ENCODE data around the gene POU2AF1.
A peak's percentile ranks its signal among the peaks of the same experiment; 100 is the strongest.
"Not testable (repeated sequence)": the region's sequence is repeated elsewhere in the genome, so short reads cannot be mapped to it uniquely, and the experiment has no call there.

The POU2AF1 gene

DNA sequence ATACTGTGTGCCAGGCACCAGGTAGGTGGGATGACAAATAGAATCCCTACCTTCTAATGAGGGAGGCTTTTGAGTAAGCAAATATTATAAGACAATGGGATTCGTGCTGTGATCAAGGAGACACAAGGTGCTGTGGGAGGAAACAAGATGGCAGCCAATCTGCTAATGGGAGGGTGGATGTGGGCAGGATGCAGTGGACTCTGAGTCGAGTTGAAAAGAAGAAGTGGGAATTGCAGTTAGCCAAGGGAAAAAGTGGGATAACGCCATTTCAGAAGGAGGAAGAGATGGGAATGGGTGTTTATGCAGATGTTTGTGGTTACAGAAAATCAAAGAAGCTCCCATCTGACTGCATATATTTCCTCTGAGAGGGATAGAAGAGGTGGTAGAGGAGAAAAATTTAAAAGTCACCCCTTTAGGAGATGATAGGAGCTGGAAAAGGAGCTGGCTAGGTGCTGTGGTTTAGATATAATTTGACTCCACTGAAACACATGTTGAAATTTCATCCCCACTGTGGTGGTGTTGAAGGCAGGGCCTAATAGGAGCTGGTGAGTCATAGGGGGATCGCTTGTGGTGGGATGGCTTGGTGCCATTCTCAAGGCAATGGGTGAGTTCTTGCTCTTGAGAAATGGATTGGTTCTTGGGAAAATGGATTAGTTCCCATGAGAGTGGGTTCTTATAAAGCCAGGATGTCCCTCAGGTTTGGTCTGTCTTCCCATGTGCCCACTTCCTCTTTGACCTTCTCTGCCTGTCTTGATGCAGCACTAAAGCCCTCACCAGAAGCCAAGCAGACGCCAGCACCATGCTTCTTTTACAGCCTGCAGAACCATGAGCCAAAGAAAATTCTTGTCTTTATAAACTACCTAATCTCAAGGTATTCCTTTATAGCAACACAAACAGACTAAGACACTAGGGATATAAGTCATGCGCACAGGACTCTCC lies 30.0 kb upstream of the POU2AF1 start:
- DNase-seq, result no peak

DNA sequence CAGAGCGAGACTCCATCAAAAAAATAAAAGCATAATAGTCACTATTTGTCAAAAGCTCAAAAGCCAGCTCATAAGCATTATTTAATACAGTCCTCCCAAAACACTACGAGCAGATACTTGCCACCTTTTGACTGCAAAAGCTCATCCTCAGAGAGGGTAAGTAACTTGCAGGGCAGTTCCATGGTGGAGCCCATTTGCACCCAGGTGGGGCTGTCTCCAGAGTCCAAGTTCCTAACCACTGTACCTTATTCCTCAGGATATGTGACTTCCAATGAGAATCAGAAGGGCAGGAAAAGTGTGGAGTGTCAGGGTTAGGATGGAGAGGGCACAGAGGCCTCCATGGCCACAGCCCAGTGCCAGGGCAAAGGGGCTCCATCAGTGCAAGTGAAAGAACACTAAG lies 28.6 kb upstream of the POU2AF1 start:
- no peak for DNase-seq

GRCh38 chr11:111406589-111406988 lies 27.5 kb upstream of the POU2AF1 start:
- DNase-seq, result no peak

DNA sequence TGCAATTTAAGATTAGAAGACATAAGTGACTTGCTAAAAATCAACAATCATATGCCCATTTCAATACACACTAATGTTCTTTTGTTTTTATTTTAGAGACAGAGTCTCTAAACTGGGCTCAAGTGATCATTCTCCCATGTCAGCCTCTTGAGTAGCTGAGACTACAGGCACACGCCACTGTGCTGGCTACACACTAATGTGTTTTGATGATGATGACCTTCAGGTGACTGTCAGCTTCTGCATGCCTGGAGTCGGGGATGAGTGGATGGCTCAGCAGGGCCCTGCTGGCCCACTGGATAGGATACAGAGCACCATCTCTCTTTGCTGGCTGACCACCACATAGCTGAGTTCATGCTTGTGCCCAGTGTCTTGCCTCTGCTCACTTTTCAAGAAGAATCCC lies 27.0 kb upstream of the POU2AF1 start:
- no peak for DNase-seq

GRCh38 chr11:111405551-111405950 lies 26.5 kb upstream of the POU2AF1 start:
- DNase-seq, result no peak

GRCh38 chr11:111403051-111403726 lies 24.1 kb upstream of the POU2AF1 start:
- DNase-seq, result no peak

DNA sequence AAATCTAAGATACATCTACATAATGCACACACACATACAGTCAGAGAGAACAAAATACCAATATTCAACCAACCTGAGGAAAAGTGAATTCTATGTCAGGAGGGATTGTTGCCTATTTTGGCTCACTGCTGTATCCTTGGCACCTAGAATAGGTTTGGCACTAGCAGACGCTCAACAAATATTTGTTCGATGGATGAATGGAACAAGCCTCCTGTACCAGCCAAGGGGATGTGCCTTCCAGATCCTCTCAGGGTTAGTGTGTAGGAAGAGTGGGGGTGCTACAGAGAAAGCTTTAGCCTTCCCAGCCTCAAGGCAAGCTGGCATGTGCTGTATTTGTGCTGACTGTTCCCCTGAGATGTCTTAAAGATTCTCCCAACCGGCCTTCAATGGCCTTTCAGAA lies 23.3 kb upstream of the POU2AF1 start:
- DNase-seq, result no peak

DNA sequence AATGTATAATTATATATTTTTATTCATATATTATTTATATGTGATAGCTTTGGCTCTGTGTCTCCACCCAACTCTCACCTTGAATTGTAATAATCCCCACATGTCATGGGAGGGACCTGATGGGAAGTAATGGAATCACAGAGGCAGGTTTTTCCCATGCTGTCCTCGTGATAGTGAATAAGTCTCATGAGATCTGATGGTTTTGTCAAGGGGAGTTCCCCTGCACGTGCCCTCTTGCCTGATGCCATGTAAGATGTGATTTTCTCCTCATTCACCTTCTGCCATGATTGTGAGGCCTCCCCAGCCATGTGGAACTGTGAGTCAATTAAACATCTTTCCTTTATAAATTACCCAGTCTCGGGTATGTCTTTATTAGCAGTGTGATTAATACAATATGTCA lies 22.9 kb upstream of the POU2AF1 start:
- DNase-seq, result not testable (repeated sequence)

DNA sequence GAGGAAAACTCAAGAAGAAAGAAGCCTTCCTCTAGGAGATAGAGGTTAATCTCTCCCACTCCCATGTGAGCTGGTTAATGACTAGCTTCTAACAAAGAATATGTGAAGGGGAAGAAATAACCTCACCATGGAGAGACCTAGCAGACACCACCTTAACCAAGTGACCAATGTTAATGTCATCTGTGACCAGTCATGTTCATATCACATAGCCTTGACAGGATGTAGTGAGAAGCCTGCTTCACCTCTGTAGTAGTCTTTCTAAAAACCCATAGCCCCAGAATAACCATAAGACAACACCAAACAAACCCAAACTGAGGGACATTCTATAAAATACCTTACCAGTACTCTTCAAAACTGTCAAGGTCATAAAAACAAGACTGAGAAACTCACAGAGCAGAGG lies 21.5 kb upstream of the POU2AF1 start:
- DNase-seq, result no peak

GRCh38 chr11:111399187-111400031 lies 20.3 kb upstream of the POU2AF1 start:
- DNase-seq, result no peak

DNA sequence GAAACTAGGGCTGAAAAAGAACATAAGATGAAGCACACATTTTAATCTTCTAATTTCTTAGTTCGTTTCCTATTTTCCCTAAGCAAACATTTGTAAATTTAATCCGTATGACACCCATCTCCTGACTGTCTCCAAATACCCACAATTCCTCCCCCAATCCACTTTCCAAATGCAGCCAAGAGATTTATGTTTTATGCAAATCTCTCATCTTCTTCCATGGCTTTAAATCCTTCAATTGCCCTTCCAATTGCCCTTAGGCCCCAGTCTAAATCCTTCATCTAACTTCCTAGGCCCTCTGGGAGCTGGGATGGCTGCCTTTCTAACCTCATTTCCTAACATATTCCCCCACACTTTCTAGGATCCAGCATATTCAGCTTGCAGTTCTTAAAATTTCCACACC lies 18.0 kb upstream of the POU2AF1 start:
- no peak for DNase-seq

GRCh38 chr11:111395749-111396148 lies 16.7 kb upstream of the POU2AF1 start:
- DNase-seq, result no peak

DNA sequence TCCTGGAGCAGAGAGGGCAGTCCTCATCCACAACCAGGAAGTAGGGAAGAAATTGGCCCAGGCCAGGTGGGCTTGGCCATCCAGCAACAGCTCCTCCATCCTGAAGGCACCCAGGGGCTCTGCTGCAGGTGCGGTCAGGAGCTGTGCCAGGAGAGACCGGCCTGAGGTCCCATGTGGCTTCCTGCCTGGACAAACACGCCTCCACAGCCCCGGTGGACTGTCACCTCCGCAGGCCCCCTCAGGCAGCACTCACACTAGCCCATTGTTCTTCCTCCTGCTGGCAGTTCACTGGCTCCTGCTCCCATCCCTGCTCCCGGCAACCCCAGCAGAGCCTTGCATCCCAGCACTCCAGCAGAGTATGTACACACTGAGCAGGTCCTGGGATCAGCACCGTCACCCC lies 16.0 kb upstream of the POU2AF1 start:
- no peak for DNase-seq

DNA sequence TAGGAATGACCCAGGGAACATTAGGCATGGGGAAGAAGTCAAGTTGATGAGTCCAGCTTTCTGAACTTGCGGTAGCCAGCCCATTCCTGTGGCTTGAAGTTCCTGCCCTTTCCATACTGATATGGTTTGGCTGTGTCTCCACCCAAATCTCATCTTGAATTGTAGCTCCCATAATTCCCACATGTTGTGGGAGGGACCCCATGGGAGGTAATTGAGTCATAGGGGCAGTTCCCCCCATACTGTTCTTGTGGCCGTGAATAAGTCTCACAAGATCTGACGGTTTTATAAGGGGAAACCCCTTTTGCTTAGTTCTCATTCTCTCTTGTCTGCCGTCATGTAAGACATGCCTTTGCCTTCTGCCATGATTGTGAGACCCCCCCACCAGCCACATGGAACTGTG lies 15.1 kb upstream of the POU2AF1 start:
- DNase-seq, result not testable (repeated sequence)

DNA sequence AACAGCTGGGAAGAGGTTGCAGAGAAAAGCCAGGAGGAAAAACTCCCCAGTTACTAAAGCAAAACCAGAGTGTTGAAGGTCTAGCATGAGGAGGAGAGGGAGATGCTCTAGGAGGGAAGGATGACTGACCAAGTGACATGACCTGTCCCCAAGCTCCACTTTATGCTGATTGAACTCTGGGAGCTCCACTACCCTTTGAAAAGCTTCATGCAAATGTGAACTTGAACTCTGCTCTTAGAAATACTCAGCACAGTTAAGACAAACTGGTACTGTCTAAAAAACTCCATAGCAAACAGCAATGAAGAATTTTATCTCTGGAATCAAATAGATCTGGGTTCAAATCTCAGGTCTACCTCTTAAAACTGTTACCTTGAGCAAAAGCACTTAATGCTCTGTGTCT lies 14.5 kb upstream of the POU2AF1 start:
- DNase-seq, result no peak

DNA sequence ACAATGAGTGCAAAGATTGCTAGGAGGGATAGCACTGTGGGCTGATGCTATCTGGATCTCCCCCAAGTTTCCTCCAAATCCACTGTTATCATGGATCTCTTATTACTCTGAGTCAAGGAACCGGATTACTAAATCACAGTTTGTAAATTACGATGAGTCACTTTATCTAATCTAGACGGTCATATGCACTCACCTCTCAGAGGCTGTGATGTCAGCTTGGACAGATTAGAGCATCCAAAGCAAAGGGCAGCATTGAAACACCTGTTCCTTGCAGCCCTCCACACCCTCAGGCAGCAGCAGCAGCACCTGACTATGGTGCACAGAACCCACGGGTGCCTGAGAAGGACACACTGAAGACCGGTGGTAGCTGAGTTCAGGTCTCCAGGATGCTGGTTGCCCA lies 14.0 kb upstream of the POU2AF1 start:
- no peak for DNase-seq

DNA sequence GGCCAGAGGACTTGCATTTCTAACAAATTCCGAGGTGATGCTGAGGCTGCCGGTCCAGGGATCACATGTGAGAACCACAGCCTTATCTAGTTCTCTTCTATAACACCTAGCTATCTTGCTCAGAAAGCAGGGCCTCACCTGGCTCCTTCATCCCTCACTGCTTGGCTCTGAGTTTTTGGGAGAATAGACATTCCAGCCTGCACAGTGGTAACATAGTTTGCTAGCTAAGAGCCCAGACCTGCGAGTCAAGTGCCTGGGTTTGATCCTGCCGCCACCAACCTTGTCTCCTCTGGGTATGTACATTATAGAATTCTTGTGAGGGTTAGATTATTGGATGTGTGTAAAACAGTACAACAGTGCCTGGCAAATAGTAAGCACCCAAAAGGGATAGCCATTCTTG lies 13.5 kb upstream of the POU2AF1 start:
- DNase-seq, result no peak

DNA sequence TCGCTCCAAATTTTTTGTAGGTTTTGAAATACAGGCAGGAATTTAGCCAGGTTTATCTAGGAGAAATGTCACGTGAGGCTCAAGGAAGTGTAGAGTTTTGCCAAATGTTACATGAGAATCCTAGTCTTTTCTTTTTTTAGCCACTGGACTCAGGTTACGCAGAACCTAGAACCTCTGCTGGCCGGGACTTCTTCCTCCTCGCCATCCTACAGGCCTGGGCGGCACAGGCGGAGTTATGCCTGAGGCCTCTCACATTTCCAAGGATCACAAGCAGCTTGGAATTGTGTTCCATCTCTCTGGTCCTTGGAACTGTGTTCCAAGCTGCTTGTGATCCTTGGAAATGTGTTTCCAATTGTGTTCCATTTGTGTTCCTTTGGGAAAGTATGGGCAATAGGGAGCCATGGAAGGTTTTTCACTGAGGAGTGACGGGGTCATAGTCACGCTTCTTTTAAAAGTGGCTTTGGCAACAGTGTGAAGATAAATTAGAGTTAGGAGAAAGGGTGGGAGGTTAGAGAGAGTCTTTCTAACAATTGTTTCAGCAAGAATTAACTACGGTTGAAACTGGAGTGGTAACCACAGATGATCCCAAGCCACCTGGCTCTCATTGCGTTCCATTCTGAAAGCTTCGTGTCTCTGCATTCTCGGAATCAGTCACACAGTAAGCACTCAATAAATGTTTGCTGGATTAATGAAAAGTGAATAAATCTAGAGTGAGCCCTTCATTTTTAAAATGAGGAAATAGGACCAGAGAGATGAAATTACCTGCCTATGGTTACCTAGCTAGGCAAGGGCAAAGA lies 12.5 kb upstream of the POU2AF1 start:
- no peak for DNase-seq

GRCh38 chr11:111388842-111389241 lies 9.8 kb upstream of the POU2AF1 start:
- DNase-seq, result no peak

DNA sequence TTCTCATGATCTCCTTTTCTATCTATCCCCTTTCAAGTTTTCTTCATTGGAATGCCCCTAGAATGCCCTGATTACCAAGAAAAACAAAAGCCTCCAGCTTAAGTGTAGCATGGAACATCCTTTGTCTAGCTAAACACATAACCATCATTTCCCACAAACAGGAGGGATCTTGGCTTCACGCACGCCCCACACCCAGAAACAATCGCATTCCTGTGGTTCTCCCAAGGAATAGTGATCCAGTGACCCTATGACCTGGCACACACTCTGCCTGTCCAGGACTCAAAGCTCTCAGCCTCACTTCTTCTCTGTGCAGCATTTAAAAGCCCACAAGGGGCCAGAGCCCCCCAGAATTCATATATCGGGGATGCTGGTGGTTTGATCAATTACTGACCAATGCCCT lies 9.3 kb upstream of the POU2AF1 start:
- DNase-seq, result no peak

- DNase-seq, result peak; percentile 96
Measured at GRCh38 chr11:111387363-111387762, 8.3 kb upstream of the POU2AF1 start.

DNA sequence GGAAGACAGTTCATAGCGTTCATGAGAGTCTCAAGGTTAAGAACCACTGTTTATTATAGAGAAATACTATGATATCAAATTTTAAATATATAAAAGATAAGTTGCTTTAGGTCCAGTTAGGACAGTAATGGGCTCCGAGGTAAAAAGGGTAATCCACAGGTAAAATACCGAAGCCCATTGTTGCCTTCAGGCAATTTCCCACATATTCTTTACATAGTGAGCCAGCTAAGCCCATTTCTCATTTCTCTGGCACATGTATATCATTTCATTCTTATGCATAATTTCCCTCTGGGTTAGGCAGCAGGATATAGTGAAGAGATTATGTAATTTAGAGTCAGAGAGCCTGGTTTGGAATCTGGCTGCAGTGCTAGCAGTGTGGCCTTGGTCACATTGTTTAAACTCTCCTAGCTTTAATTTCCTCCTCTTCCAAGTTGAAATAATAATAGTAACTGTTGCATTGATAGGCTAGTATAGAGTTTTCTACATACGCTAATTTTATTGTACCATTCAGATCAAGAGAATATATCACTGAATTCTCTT lies 7.6 kb upstream of the POU2AF1 start:
- no peak for DNase-seq
